GM12892 (cell line): ENCODE data around the gene WWOX.

Experiments used
- POLR2A ChIP-seq: IDR thresholded peaks from 2 replicates; pipeline ENCODE4 v1.6.1; 2011; ENCODE audit warnings: low read depth, low read length, control low read depth
- POLR2AphosphoS5 ChIP-seq: IDR thresholded peaks from 2 replicates; pipeline ENCODE4 v1.6.1; 2011; ENCODE audit warnings: low read depth, low read length, control low read depth

DNA sequence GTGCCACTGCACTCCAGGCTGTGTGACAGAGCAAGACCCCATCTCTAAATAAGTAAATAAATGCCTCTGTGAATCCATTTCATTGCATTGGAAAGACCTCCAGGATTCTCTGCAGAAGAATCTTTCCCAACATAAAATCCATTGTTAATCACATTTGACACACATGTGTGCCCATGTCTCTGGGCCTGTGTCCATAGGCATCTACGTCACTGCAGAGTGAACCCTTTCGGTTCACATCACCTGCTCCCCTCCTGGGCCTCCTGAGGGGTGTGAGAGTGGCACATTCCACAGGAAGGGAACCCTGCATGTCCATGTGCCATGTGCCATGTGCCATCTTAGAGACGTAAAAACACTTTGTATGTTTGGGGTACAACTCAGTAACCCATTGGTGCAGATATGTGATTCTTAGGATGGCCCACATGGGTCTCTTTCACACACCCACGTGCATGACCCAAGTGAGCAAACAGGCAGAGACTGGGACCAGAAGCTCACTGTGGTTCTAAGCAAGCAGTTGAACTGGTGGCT, 1073.6 kb downstream of the WWOX start:
- no peak for TF ChIP-seq POLR2AphosphoS5
- no peak for TF ChIP-seq POLR2A
